ENCODE measurements around the gene KCNH6. TPM values are rescaled to one million over a fixed set of nuclear protein-coding genes. Genes with fewer than 3 reads are reported as not detected.

KCNH6 gene
- polyA plus RNA-seq, 3 donors, result not detected

- Mint-ChIP-seq H3K27ac (peak overlapping the region in 4 of 7 donors; percentile 3 to 73 (median 13)), H3K9me3 (peaks cover 0 to 8% (median 6%) of the 10 kb centered on the region in 7 donors), H3K4me3 (no peak overlapping the region), H3K36me3 (no peaks in the 10 kb centered on the region), H3K27me3 (ENCODE audit: low read depth in 3 of 3) (peaks cover 4 to 24% (median 12%) of the 10 kb centered on the region in 3 donors), H3K4me1 (peaks cover 16% of the 10 kb centered on the region)
- H3K4me2 ChIP-seq (replicated peaks; ENCODE audit: extremely low read depth, low read length, poor library complexity, severe bottlenecking), result no peak overlapping the region
- no peak overlapping the region for H2AFZ ChIP-seq (ENCODE audit: insufficient read depth, low read depth, low read length, poor library complexity, severe bottlenecking)
- no peaks in the 10 kb centered on the region for H3K27me3 ChIP-seq (ENCODE audit: control insufficient read depth in 2 of 2, insufficient read depth in 2 of 2, low read length in 2 of 2)
- H3K36me3 ChIP-seq (replicated peaks in 1 of 2; ENCODE audit: control insufficient read depth in 1 of 2, insufficient read depth in 2 of 2, low read length in 2 of 2), result no peaks in the 10 kb centered on the region
- no peak overlapping the region for H3K4me3 ChIP-seq (replicated peaks in 1 of 3; ENCODE audit: low read depth in 2 of 3, low read length in 3 of 3)
- no peaks in the 10 kb centered on the region for H3K79me2 ChIP-seq (ENCODE audit: insufficient read depth, low read length)
- intact Hi-C loops (cut with micrococcal nuclease), result no loop called here
- H3K4me1 ChIP-seq (ENCODE audit: control insufficient read depth in 1 of 2, insufficient read depth in 2 of 2, low read length in 2 of 2), result no peaks in the 10 kb centered on the region
- no peak for TF ChIP-seq CTCF (IDR thresholded peaks at IDR 0.05)
- H3K9ac ChIP-seq (ENCODE audit: insufficient read depth, low read length, poor library complexity, severe bottlenecking), result no peak overlapping the region
- H4K20me1 ChIP-seq (ENCODE audit: insufficient read depth, low read length), result no peaks in the 10 kb centered on the region
- peaks cover 0 to 6% of the 10 kb centered on the region in 2 donors for H3K9me3 ChIP-seq (replicated peaks in 1 of 2; ENCODE audit: control insufficient read depth in 1 of 2, insufficient read depth in 1 of 2, low read length in 2 of 2)
- WGBS (ENCODE audit: insufficient coverage), result 62% methylated on average over 13 of the region's 14 CpGs
- no peak for DNase-seq
- H3K27ac ChIP-seq (ENCODE audit: low read depth in 1 of 2, low read length in 2 of 2), result no peak overlapping the region
These were observed 22.4 kb upstream of the KCNH6 start for GRCh38 chr17:63500543-63501390.

DNA sequence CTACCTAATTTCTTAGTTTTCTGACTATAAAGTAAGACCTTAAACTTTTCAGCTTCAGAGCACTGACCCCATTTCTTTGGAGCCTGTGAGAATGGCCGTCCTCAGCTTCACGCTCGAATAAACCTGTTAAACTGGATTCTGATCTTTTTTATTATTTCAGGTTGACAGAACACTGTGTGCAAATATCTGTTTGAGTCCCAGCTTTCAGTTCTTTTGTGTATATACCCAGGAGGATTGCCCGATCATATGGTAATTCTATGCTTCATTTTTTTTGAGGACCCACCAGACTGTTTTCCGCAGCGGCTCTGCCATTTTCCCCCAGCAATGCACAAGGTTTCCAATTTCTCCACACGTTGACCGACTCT lies 19.8 kb upstream of the KCNH6 start:
- peaks cover 0 to 6% of the 10 kb centered on the region in 2 donors for H3K9me3 ChIP-seq (replicated peaks in 1 of 2; ENCODE audit: control insufficient read depth in 1 of 2, insufficient read depth in 1 of 2, low read length in 2 of 2)

More for the DNA sequence above, 19.8 kb upstream of the KCNH6 start:
- Histone ChIP-seq H3K4me1 (ENCODE audit: control insufficient read depth in 1 of 2, insufficient read depth in 2 of 2, low read length in 2 of 2) (no peaks in the 10 kb centered on the region), H3K27ac (ENCODE audit: low read depth in 1 of 2, low read length in 2 of 2) (no peak overlapping the region), H3K4me2 (replicated peaks; ENCODE audit: extremely low read depth, low read length, poor library complexity, severe bottlenecking) (no peak overlapping the region), H3K9ac (ENCODE audit: insufficient read depth, low read length, poor library complexity, severe bottlenecking) (no peak overlapping the region), H3K79me2 (ENCODE audit: insufficient read depth, low read length) (no peaks in the 10 kb centered on the region), H3K36me3 (replicated peaks in 1 of 2; ENCODE audit: control insufficient read depth in 1 of 2, insufficient read depth in 2 of 2, low read length in 2 of 2) (no peaks in the 10 kb centered on the region), H4K20me1 (ENCODE audit: insufficient read depth, low read length) (no peaks in the 10 kb centered on the region), H3K4me3 (replicated peaks in 1 of 3; ENCODE audit: low read depth in 2 of 3, low read length in 3 of 3) (no peak overlapping the region), H2AFZ (ENCODE audit: insufficient read depth, low read depth, low read length, poor library complexity, severe bottlenecking) (no peak overlapping the region), H3K27me3 (ENCODE audit: control insufficient read depth in 2 of 2, insufficient read depth in 2 of 2, low read length in 2 of 2) (no peaks in the 10 kb centered on the region)
- no peak for DNase-seq
- H3K9me3 Mint-ChIP-seq, result peaks cover 2 to 11% (median 7%) of the 10 kb centered on the region in 7 donors
- no peak overlapping the region for H3K4me3 Mint-ChIP-seq
- no peaks in the 10 kb centered on the region for H3K36me3 Mint-ChIP-seq
- H3K27ac Mint-ChIP-seq, result peak overlapping the region in 1 of 7 donors; percentile 32
- intact Hi-C loops (cut with micrococcal nuclease), result no loop called here
- 100% methylated on average over 1 of the region's 8 CpGs for WGBS (ENCODE audit: insufficient coverage)
- no peak for TF ChIP-seq CTCF (IDR thresholded peaks at IDR 0.05)
- peaks cover 4 to 28% (median 12%) of the 10 kb centered on the region in 3 donors for H3K27me3 Mint-ChIP-seq (ENCODE audit: low read depth in 3 of 3)
- peaks cover 16% of the 10 kb centered on the region for H3K4me1 Mint-ChIP-seq

Measured in CD14-positive monocyte (primary cell).